Measurements from ENCODE around the gene PLCG2. TPM values are rescaled to one million over a fixed set of nuclear protein-coding genes. Genes with fewer than 3 reads are reported as not detected.

PLCG2 gene
- total RNA-seq, 2 donors from 2014 or later: 7.4 to 13.4 TPM

- TF ChIP-seq CTCF (IDR thresholded peaks at IDR 0.05): no peak
- no peaks in the 10 kb centered on the region for H3K9me3 ChIP-seq
- H3K36me3 ChIP-seq: peaks cover 10% of the 10 kb centered on the region
- H3K4me1 ChIP-seq: no peaks in the 10 kb centered on the region
- no peak overlapping the region for H3K4me3 ChIP-seq
- no peak for DNase-seq (ENCODE audit: low spot score)
- no peaks in the 10 kb centered on the region for H3K27me3 ChIP-seq
- H3K27ac ChIP-seq: no peak overlapping the region
Observed at GRCh38 chr16:81900014-81900413, 120.9 kb downstream of the PLCG2 start.

GRCh38 chr16:81900456-81900855 is 121.4 kb downstream of the PLCG2 start:
- no peak overlapping the region for H3K4me3 ChIP-seq
- peaks cover 9% of the 10 kb centered on the region for H3K36me3 ChIP-seq
- no peaks in the 10 kb centered on the region for H3K27me3 ChIP-seq
- TF ChIP-seq CTCF (IDR thresholded peaks at IDR 0.05): no peak
- DNase-seq (ENCODE audit: low spot score): no peak
- H3K27ac ChIP-seq: no peak overlapping the region
- H3K9me3 ChIP-seq: no peaks in the 10 kb centered on the region
- no peaks in the 10 kb centered on the region for H3K4me1 ChIP-seq

- H3K4me3 ChIP-seq: no peak overlapping the region
- H3K9me3 ChIP-seq: no peaks in the 10 kb centered on the region
- no peak for TF ChIP-seq CTCF (IDR thresholded peaks at IDR 0.05)
- H3K4me1 ChIP-seq: no peaks in the 10 kb centered on the region
- H3K36me3 ChIP-seq: peaks cover 4% of the 10 kb centered on the region
- DNase-seq (ENCODE audit: low spot score): no peak
- no peaks in the 10 kb centered on the region for H3K27me3 ChIP-seq
- H3K27ac ChIP-seq: no peak overlapping the region
Observed at GRCh38 chr16:81901484-81901883, 122.4 kb downstream of the PLCG2 start.

GRCh38 chr16:81902025-81902424 is 122.9 kb downstream of the PLCG2 start:
- Histone ChIP-seq H3K36me3 (peaks cover 4% of the 10 kb centered on the region), H3K27ac (no peak overlapping the region), H3K27me3 (no peaks in the 10 kb centered on the region), H3K9me3 (no peaks in the 10 kb centered on the region), H3K4me1 (no peaks in the 10 kb centered on the region), H3K4me3 (no peak overlapping the region)
- no peak for TF ChIP-seq CTCF (IDR thresholded peaks at IDR 0.05)
- DNase-seq (ENCODE audit: low spot score): no peak

GRCh38 chr16:81904320-81904719 is 125.2 kb downstream of the PLCG2 start:
- no peak overlapping the region for H3K4me3 ChIP-seq
- H3K9me3 ChIP-seq: no peaks in the 10 kb centered on the region
- no peak overlapping the region for H3K27ac ChIP-seq
- peaks cover 5% of the 10 kb centered on the region for H3K36me3 ChIP-seq
- no peaks in the 10 kb centered on the region for H3K27me3 ChIP-seq
- no peaks in the 10 kb centered on the region for H3K4me1 ChIP-seq
- TF ChIP-seq CTCF (IDR thresholded peaks at IDR 0.05): no peak
- DNase-seq (ENCODE audit: low spot score): no peak

- no peak overlapping the region for H3K4me3 ChIP-seq
- peaks cover 5% of the 10 kb centered on the region for H3K36me3 ChIP-seq
- H3K27ac ChIP-seq: no peak overlapping the region
- no peaks in the 10 kb centered on the region for H3K9me3 ChIP-seq
- no peaks in the 10 kb centered on the region for H3K4me1 ChIP-seq
- H3K27me3 ChIP-seq: no peaks in the 10 kb centered on the region
- no peak for DNase-seq (ENCODE audit: low spot score)
- TF ChIP-seq CTCF (IDR thresholded peaks at IDR 0.05): no peak
Observed at GRCh38 chr16:81905277-81905676, 126.2 kb downstream of the PLCG2 start.

Measured in right atrium auricular region (tissue), 2 donors.